ENCODE measurements around the gene SPECC1L. TPM values are rescaled to one million over a fixed set of nuclear protein-coding genes. Genes with fewer than 3 reads are reported as not detected.

Gene SPECC1L
- total and polyA plus RNA-seq, 2 of the 8 experiments (the other 6 are each of a cell fraction or from before 2014, with no cell fraction given): 15.7 to 61.6 TPM

- POLR2A ChIA-PET (ENCODE audit: partially characterized antibody): no interaction called here
- no peaks in the 10 kb centered on the region for H3K27me3 ChIP-seq (replicated peaks in 1 of 4; ENCODE audit: control insufficient read depth in 3 of 4, extremely low read depth in 1 of 4, insufficient read depth in 3 of 4, low read length in 3 of 4)
- peak overlapping the region; percentile 32 for H3K4me2 ChIP-seq (ENCODE audit: insufficient read depth in 1 of 2, low read depth in 2 of 2, low read length in 2 of 2)
- FAIRE-seq (no peak), DNase-seq (ENCODE audit: low read depth in 1 of 2, low spot score in 2 of 2) (no peak)
- H3K27ac ChIP-seq (ENCODE audit: low read depth, low read length): 0 out of 2 replicates have a peak overlapping the region, but pooled peaks have one; percentile 1
- H3K18ac ChIP-seq (ENCODE audit: extremely low read depth, low read length): peak overlapping the region; percentile 13; the same call in 1 of the 2 replicates
- no peak for TF ChIP-seq TEAD4 (IDR thresholded peaks at IDR 0.05; ENCODE audit: low read depth, low read length)
- TF ChIP-seq MAFK (IDR thresholded peaks at IDR 0.05; ENCODE audit: low read depth, low read length): no peak
- no peak for TF ChIP-seq RBBP5 (IDR thresholded peaks at IDR 0.05; ENCODE audit: borderline replicate concordance, low read depth, low read length)
- no peak overlapping the region for H2BK12ac ChIP-seq (ENCODE audit: low read depth, low read length)
- H3K9me3 ChIP-seq (ENCODE audit: insufficient read depth in 2 of 2, low read depth in 1 of 2, low read length in 1 of 2): no peaks in the 10 kb centered on the region
- peaks cover 2 to 54% (median 13%) of the 10 kb centered on the region in 4 experiments; a peak in 7 of 8 replicates for H3K36me3 ChIP-seq (ENCODE audit: control insufficient read depth in 2 of 4, insufficient read depth in 4 of 4, low read length in 3 of 4)
- no peak overlapping the region for H3K23ac ChIP-seq (ENCODE audit: insufficient read length)
- H2BK20ac ChIP-seq (ENCODE audit: low read length): no peak overlapping the region
- no peak overlapping the region for H2BK120ac ChIP-seq (replicated peaks; ENCODE audit: low read depth, low read length)
- no peak overlapping the region for H4K8ac ChIP-seq (ENCODE audit: extremely low read depth, insufficient read depth, low read length)
- H3K4me1 ChIP-seq (replicated peaks in 1 of 4; ENCODE audit: control insufficient read depth in 3 of 4, insufficient read depth in 4 of 4, low read length in 3 of 4): peaks cover 13 to 19% (median 15%) of the 10 kb centered on the region in 4 experiments
- H3K79me2 ChIP-seq (ENCODE audit: control insufficient read depth in 1 of 2, insufficient read depth in 2 of 2, low read length in 2 of 2): no peaks in the 10 kb centered on the region
- no peak overlapping the region for H2AK5ac ChIP-seq (ENCODE audit: low read depth, low read length)
- H4K5ac ChIP-seq (ENCODE audit: insufficient read length, low read depth, low read length): peak overlapping the region; percentile 44
- CTCF ChIA-PET (ENCODE audit: partially characterized antibody): no interaction called here
- no peak overlapping the region for H3K9ac ChIP-seq (replicated peaks in 1 of 4; ENCODE audit: extremely low read depth in 1 of 4, low read depth in 3 of 4, low read length in 3 of 4)
- no peaks in the 10 kb centered on the region for H4K20me1 ChIP-seq (replicated peaks in 1 of 2; ENCODE audit: control insufficient read depth in 1 of 2, insufficient read depth in 2 of 2, low read length in 2 of 2)
- no peak overlapping the region for H2AFZ ChIP-seq (ENCODE audit: low read length)
- 0 out of 2 replicates have a peak, but pooled peaks cover 3% of the 10 kb centered on the region for H3K79me1 ChIP-seq (ENCODE audit: low read depth, low read length)
- no peaks in the 10 kb centered on the region for H3K23me2 ChIP-seq (ENCODE audit: low read depth, low read length)
- H2BK5ac ChIP-seq (ENCODE audit: low read depth, low read length): peak overlapping the region; percentile 71; the same call in 1 of the 2 replicates
- no peak overlapping the region for H4K91ac ChIP-seq (replicated peaks; ENCODE audit: insufficient read length, low read length)
- 30% methylated on average over 6 of the region's 6 CpGs; no CpG with 5 or more reads in 1 of the 2 experiments for WGBS, 2 experiments (ENCODE audit: extremely low coverage in 1 of 2, insufficient coverage in 1 of 2, insufficient read length in 1 of 2, insufficient replicate concordance in 2 of 2, low coverage in 1 of 2, low lambda C conversion rate in 2 of 2, missing lambda C conversion rate in 1 of 2)
- no peak overlapping the region for H3K14ac ChIP-seq (ENCODE audit: insufficient read length)
- H2BK15ac ChIP-seq (ENCODE audit: low read length): no peak overlapping the region
- peak overlapping the region in 2 of 4 experiments; percentile 8 to 11; a peak in 2 of 8 replicates for H3K4me3 ChIP-seq (ENCODE audit: extremely low read depth in 1 of 4, insufficient read depth in 2 of 4, low read depth in 3 of 4, low read length in 4 of 4)
- no peak overlapping the region for H3K56ac ChIP-seq (replicated peaks; ENCODE audit: insufficient read length, low read depth, low read length)
- no peak overlapping the region for H3K4ac ChIP-seq (replicated peaks; ENCODE audit: insufficient read length, low read depth, low read length)
Observed at GRCh38 chr22:24337894-24338645, 67.4 kb downstream of the SPECC1L start.
